GM18907 (cell line): Measurements from ENCODE around the gene ZNF469.

Experiments
- ATAC-seq: cut with Tn5 transposase; IDR thresholded peaks from one replicate; pipeline ENCODE4 v1.9.1; 2021; ENCODE audit warnings: mild to moderate bottlenecking, moderate library complexity; ENCODE audit not compliant: unreplicated experiment

The ZNF469 gene

GRCh38 chr16:88389191-88389590, 6.4 kb downstream of the ZNF469 start:
- ATAC-seq = no peak

DNA sequence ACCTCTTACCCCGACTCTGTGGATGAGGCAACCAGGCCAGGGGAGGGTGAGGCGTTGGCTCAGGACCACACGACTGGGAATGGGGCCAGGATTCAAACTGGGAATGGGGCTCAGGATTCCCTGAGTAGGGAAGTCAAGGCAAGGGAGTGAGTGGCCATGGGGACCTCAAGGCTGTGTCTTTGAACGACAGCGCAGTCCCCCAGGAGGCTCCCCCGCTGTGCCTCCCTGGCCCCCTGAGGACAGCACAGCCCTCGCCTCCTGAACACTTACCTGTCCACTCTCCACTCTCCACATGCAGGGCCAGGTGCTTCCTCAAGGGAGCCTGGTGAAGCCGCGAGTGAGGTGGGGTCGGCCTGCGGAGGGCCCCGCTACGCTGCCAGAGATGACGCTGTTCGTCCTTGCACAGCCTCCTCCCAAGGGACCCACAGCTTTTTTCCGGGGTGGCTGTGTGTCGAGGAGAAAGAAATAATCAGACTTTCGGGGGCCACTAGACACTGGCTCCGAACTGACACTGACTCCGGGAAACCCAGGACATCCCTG, 6.9 kb downstream of the ZNF469 start:
- no peak for ATAC-seq

DNA sequence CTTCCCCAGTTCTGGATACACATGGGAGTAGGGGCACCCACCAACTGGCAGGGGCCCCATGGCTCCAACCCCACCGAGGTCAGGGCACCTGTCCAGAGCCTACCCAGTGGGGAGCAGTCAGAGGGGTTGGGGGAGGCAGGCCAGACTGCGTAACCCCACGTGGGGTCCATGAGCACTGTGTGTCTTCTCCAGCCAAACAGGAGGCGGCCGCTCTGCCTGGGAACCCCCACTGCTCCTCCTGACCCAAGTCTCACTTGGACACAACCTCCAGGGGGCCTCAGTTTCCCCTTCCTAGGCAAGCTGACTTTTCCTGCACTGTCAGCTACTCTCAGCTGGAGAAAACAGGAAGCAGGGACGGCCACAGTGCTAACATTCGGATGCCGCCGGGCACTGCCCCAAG, 7.5 kb downstream of the ZNF469 start:
- ATAC-seq = no peak

DNA sequence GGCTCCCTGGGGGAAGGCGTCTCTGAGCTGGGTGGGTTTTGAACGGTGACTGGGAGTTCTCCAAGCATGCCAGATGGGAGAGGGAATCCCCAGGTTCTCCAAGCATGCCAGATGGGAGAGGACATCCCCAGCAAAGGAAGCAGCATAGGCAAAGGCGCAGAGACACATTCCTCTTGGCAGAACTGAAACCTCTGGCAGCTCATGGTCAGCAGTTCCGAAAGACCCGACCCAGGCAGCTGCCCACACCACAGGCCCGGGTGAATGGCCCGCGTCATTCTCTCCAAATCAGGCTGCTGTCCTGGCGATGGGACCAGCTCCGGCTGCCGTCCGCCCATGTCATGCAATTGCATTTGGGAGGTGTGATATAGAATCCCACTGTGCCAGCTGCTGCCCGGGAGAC, 8.0 kb downstream of the ZNF469 start:
- ATAC-seq = no peak

- ATAC-seq = no peak
Measured at GRCh38 chr16:88391144-88391850, 8.5 kb downstream of the ZNF469 start.

DNA sequence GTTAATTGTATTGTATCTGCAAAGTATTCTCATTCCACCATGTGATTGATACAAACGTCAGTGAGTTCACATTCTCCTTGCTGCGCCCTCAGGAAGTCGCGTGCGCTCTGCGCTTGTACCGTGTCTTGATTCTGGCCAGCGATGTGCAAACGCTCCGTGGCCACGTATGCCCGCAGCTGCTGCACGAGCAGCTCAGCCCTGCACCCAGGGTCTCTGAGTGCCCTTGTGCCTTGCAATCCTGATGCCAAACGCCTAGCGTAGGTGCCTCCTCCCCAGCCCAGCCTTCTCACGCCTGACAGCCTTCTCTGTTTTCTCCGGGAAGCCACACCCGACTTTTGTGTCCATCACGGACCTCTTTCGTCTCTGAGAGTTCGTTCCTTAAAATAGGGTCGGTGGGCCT, 9.4 kb downstream of the ZNF469 start:
- ATAC-seq = no peak

DNA sequence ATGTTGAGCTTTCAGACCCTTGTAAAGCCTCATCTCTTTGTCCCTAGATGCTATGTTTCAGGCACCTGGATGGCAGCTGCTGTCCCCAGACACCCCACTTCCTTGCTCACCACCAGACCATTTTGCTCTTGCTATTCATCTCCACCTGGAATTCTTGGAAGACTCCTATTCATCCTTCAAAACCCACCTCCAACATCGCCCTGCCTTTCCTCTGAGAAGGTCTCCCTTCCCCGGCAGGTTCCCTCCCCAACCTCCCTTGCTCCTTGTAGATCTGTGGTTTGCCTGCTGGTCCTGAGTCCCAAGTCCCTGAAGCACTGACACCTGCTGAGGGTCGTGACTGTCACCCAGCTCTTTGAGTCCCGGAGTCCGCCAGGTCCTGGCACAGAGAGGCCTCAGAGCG, 9.9 kb downstream of the ZNF469 start:
- ATAC-seq = no peak

GRCh38 chr16:88393034-88393433, 10.3 kb downstream of the ZNF469 start:
- no peak for ATAC-seq

- ATAC-seq = no peak
Measured at GRCh38 chr16:88393571-88393970, 10.8 kb downstream of the ZNF469 start.

DNA sequence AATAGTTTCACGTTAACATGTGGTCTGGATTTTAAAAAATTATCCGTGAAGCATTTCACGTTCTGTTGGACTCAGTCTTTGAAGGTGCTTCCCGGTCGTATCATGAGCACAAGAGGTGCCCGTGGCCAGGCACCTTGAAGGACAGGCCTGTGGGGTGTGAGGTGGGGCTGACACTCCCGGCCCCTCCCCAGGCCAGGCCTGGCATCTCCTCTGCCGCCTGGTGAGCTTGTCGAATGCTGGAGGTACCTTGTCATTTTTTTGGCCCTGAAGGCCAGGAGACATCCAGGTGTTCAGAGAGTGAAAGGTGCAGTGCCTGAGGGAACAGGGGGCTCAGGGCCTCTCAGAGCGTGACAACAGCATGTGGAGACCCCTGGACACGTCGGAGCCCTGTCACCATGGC, 11.7 kb downstream of the ZNF469 start:
- ATAC-seq = no peak

- no peak for ATAC-seq
Measured at GRCh38 chr16:88395669-88396584, 13.2 kb downstream of the ZNF469 start.

DNA sequence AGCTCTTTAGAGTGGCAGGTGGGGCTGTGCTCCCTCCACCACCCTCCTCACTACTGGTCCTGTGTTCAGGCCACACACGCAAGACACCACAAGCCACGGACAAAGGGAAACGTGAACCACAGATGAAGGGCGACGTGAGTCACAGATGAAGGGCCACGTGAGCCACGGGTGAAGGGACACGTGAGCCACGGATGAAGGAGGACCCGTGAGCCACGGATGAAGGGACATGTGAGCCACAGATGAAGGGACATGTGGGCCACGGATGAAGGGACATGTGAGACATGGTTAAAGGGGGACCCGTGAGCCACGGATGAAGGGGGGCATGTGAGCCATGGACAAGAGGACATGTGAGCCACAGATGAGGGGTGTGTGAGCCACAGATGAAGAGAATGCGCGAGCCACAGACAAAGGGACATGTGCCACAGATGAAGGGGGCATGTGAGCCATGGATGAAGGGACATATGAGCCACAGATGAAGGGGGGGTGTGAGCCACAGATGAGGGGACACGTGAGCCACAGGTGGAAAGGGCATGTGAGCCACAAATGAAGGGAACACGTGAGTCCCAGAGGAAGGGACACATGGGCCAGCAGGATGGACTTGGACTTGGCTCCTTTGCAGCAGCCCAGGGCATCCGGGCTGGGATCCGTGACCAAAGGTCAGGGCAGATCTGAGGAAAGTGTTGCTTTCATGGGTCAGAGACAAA, 15.6 kb downstream of the ZNF469 start:
- ATAC-seq = no peak

- ATAC-seq = no peak
Measured at GRCh38 chr16:88398874-88399178, 16.1 kb downstream of the ZNF469 start.

DNA sequence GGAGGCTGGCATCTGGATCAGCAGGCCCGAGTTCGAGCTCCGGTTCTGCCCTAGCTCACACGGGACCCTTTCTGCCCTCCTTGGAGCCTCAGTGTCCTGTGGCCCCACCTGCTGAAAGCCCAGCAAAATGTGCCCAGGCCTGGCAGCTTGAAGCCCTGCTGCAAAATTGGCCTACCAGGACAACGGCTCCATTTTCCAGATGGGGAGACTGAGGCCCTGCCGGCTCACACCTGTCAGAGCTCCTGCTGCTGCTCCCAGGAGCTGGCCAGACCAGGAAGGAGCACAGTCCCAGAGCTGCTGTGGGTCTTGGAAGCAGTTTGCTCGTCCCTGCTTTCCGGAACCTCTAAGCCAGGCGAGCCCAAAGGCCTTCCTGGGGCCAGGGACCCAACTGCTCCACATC, 17.4 kb downstream of the ZNF469 start:
- ATAC-seq = no peak

GRCh38 chr16:88401604-88402246, 19.0 kb downstream of the ZNF469 start:
- no peak for ATAC-seq

DNA sequence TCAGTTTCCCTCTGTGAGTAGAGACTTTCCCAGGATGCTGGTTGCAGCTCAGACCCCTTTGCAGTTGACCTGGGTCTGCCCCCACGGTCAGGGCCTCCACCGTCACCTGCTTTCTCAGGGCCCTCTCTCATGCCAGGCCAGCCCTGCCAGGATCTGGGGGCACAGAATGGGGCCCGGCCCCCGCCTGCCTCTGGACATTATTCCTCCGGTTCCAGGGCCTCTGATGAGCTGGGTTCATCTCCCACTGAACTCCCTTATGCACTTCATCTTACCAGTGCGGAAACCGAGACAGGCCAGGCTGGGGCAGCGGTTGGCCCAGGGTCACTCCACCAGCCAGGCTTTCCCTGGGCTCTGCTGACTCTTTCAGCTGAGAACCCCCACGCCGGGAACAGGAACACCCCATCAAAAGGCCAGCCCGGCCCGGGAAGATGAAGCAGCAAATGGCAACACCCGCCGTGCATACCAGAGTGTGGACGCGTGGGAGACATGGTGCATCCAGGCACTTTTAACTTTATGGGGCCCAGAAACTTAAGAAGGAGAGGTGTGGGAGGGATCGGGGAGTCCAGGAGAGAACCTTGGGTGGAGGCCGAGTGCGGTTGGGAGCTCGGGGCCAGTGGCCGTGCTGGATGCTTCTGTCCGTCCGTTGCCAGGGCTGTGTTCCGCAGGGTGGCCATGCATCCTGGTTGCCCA, 19.9 kb downstream of the ZNF469 start:
- ATAC-seq = no peak

- ATAC-seq = no peak
Measured at GRCh38 chr16:88403794-88404581, 21.2 kb downstream of the ZNF469 start.

DNA sequence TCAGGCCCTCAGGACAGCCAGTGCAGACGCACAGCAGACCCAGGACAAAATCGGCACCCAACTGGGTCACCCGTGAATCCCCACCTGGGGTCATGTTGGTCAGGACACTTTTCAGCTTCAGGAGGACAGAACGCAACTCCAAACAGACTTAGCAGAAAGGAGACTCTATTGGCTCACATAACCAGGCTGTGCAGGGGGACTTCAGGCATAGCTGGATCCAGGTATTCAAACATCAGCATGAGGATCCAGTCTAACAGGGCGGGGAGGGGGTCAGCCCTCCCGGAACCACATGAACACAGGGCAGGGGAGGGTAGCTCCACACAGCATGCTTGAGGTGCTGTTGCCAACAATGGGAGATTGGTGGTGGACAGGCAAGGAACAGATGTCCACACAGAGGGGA, 22.0 kb downstream of the ZNF469 start:
- ATAC-seq = no peak

DNA sequence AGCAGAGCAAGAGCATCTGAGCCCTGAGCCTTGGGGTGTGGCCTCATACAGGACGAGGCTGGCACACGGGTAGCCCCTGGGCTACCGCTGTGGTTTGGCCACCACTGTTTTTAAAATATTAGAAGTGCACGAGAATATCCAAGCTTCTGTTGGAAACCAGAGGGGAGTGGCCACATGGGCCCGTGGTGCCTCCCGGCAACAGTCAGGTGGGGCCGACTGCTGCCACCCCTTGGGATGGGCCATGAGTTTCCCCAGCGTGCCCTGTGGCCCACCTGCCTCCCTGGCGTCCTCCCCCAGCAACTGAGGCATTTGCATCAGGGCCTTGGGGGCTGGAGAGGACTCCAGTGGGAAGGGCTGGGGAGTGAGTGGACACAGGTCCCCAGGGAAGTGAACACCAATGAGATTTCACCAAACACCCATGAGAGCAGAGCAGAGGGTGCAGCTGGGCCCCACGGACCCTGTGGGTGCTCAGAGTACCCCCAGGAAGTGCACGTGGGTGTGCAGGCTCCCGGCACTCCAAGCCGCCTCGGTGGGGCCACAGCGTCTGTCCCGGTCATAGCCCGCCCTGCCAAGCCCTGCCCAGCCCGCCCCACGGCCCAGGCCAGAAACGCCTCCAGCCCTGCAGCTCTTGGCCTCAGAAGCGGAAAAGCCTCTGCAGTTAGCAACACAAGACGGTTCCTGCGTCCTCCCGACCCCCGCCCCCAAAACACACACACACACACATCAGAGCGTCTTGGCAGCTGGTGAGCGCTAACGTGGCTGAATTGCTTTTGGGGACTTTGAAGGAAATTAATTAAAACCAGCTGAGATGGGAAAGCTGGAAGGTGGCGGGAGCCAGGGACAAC, 22.7 kb downstream of the ZNF469 start:
- no peak for ATAC-seq
